ENCODE results near the gene AFAP1L2.
"Not testable (repeated sequence)": the region's sequence is repeated elsewhere in the genome, so short reads cannot be mapped to it uniquely, and the experiment has no call there.

Gene AFAP1L2

GRCh38 chr10:114362826-114363355, 41.4 kb downstream of the AFAP1L2 start:
- no peak for DNase-seq (ENCODE audit: low read depth, low spot score)

GRCh38 chr10:114359953-114360345, 44.4 kb downstream of the AFAP1L2 start:
- DNase-seq (ENCODE audit: low read depth, low spot score): no peak

DNA sequence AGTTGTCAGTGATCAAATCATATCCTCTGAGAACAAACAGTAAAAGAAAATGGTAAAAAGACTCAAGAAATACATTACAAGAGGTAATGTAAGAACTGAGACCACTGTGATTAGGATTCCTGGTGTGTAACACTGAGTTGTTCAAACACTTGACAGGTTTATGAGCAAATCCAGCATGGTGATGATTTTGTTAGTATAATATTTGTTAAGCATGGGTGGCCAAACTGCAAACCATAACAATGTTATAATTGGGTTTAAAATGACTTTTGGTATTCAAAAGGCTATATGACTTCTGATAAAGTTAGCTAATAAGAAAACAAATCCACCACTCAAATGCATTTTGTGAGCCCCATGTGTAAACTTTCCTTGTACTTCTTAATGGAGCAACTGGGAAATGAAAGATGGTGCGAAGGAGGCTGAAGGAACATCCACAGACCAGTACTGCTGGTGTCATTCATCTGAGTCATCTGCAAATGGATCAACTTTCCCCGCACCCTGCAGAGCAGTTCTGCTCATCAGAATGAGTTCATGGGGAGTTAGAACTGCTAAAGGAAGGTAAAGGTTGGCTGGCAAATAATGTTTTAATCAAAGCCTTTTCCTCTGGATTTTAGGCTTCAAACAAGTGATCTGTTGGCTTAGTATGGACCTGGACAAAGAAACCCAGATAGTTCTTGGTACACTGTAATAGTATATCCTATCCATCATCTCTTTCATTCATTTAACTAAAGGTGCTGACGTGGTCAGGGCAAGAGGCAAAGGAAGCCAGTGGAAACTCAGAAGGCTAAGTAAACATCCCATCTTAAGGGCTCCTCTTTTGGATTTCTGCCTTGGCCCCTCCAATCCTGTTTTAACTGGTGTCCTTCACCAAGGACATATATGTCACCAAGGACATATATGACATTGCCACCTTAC, 45.0 kb downstream of the AFAP1L2 start:
- peak; percentile 86 for DNase-seq (ENCODE audit: low read depth, low spot score)

DNA sequence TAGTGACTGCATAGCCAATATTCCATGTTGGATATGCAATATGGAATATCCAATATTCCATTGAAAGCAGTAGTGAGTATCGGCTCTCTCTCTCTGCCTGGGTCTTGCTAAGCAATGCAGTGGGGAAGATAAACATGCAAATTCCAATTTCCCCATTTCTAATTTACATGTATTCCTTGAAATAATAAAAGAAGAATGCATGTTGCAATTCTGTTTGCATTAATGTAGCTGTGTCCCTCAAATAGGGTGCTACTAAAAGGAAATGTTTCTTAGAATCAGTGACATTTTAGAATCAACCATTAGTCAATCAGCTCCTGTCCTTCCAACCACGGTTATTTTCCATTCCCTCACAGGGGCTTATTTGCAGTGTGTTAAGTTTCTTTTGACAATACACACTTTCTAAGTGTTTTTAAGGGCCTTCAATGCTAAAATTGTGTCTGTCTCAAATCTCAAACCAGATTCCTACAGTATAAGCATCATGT, 46.7 kb downstream of the AFAP1L2 start:
- no peak for DNase-seq (ENCODE audit: low read depth, low spot score)

DNA sequence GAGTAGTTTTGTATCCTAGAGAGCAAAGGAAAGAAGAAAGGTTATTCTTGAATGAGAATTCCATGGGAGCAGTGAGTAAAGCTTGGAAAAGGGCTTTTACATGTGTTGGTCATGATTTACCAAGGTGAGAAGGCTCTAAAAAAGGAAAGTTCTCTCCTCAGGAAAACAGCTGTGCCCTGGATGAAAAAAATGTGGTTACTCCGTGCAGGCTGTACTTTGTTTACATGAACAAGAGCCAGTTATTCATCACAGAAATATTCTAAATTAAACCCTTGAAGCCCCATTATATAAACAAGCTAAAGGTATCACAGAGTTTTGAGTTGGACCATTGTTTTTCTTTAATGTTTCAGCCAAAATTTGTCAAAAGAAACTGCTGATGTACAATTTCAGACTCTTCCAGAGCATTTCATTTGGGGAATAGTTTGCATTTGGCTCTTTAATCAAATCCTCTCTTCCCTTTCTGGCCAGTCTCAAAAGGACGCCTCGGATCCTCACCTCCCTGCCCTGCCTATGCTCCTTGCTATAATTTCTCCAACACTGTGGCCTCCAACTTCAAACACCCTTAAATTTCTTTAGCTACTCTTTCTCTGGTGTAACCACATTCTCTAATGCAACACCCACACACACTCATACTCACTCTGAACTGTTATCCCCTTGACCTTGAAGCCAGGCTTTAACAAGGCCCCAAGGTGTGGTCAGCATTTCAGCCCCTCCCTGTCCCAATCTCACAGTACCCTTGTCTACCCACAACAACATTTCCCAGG, 47.4 kb downstream of the AFAP1L2 start:
- DNase-seq (ENCODE audit: low read depth, low spot score): no peak

DNA sequence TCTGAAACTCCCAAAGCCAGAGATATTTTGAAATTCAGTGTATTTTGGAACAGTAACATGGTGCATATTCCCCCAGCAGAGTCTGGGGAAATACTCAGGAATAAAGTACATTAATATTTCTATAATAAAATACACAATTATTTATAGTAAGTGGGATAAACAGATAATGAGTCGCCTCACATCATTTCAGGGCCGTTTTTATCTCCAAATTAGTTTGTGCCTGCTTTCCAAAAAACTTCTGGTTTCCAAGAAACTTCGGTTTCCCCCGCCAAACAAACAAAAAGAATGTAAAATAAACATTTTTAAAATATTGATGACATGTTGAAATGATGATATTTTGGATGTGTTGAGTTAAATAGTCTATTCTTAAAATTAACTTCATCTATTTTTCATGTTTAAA, 48.2 kb downstream of the AFAP1L2 start:
- no peak for DNase-seq (ENCODE audit: low read depth, low spot score)

DNA sequence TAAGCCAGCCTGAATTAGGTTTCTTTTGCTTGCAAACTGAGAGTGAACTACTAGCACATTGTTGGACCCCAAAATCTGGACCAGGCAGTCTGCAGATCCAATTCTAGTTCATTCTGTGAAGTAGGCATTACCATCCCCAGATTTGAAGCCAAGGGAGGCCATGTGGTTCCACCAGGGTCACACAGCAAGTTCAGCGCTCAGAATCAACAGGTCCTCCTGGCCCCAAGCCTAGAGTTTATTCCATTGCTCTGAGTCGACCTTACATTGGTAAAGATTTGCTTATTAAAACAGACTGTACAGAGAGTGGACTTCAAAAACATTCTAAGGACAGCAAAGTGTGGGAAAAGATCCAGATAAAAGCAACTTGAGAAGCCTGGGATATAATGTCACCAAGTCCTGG, 50.9 kb downstream of the AFAP1L2 start:
- DNase-seq (ENCODE audit: low read depth, low spot score): no peak

- no peak for DNase-seq (ENCODE audit: low read depth, low spot score)
Observed at GRCh38 chr10:114352653-114353298, 51.5 kb downstream of the AFAP1L2 start.

GRCh38 chr10:114350751-114351150, 53.6 kb downstream of the AFAP1L2 start:
- no peak for DNase-seq (ENCODE audit: low read depth, low spot score)

GRCh38 chr10:114349522-114350215, 54.6 kb downstream of the AFAP1L2 start:
- no peak for DNase-seq (ENCODE audit: low read depth, low spot score)

GRCh38 chr10:114349071-114349470, 55.2 kb downstream of the AFAP1L2 start:
- DNase-seq (ENCODE audit: low read depth, low spot score): not testable (repeated sequence)

DNA sequence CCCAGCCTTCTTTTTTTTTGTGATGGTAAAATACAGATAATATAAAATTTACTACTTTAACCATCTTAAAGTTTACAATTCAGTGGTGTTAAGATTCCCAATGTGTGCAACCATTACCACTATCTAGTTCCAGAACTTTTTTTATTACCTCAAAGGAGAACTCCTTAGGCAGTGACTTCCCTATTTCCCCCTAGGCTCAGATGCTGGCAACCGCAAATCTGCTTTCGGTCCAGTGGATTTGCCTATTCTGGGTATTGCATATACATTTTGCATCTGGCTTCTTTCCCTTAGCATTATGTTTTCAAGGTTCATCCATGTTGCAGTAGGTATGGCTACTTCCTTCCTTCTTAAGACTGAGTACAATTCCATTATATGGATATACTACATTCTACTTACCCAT, 56.5 kb downstream of the AFAP1L2 start:
- no peak for DNase-seq (ENCODE audit: low read depth, low spot score)

GRCh38 chr10:114347241-114347640, 57.1 kb downstream of the AFAP1L2 start:
- DNase-seq (ENCODE audit: low read depth, low spot score): no peak

DNA sequence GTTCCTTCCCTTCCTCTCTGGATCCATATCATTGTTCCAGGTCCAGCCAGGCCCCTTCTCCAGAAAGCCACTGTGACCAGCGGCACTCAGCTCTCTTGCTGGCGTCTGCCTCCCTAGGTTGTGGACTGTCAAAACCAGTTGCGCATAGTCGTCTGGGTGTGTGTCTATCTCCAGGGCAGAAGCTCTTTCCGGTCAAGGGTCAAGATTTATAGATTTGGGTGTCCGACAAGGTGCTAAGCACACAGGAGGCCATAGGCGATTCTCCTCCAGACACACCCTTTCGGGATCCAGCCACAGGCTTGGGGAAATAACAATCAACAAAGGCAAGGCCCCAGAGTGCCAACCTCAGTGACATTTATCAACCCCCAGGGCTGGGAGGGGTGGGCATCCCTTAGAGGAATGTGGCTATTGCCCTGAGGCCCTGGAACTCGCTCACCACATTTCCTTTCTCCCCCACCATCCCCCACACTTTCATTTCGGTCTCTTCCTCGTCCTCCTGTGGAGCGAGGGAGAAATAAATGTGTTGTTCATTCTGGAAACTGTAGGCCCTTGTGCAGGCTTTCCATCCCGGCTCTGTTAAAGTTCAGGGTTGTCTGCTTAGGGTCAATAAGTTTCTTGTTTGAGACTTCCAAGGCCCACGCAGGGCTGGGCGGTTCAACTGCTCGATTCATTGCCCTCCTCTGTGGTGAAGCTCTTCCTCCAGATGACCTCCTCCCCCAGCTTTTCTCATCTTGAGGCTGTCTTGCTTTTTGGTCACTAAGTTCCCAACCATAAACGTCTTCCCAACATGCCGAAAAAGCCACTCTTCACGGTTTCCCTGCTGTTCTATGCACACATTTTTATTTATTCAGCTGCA, 57.9 kb downstream of the AFAP1L2 start:
- DNase-seq (ENCODE audit: low read depth, low spot score): peak; percentile 93

GRCh38 chr10:114345701-114346100, 58.6 kb downstream of the AFAP1L2 start:
- no peak for DNase-seq (ENCODE audit: low read depth, low spot score)

- no peak for DNase-seq (ENCODE audit: low read depth, low spot score)
Observed at GRCh38 chr10:114343623-114344505, 60.4 kb downstream of the AFAP1L2 start.

- no peak for DNase-seq (ENCODE audit: low read depth, low spot score)
Observed at GRCh38 chr10:114342976-114343375, 61.3 kb downstream of the AFAP1L2 start.

GRCh38 chr10:114340816-114341215, 63.5 kb downstream of the AFAP1L2 start:
- DNase-seq (ENCODE audit: low read depth, low spot score): no peak

Data from brain pericyte (primary cell).